Astrocyte (in vitro differentiated cells and primary cell): ENCODE data around the gene SLC39A9.

Experiments
- CTCF ChIP-seq: IDR thresholded peaks from 2 replicates; pipeline ENCODE4 v1.5.1; 2011; ENCODE audit warnings: low read depth, mild to moderate bottlenecking, inconsistent platforms, low read length, moderate library complexity; ENCODE audit not compliant: insufficient read depth
- EZH2 ChIP-seq: IDR thresholded peaks from 2 replicates; pipeline ENCODE4 v1.6.1; 2012; ENCODE audit warnings: mild to moderate bottlenecking, low read length, inconsistent platforms; ENCODE audit not compliant: insufficient read depth

GRCh38 chr14:69493791-69494190, 95.3 kb downstream of the SLC39A9 start:
- TF ChIP-seq CTCF: no peak
- TF ChIP-seq EZH2: no peak
